ENCODE results near the gene MOSPD2. TPM values are rescaled to one million over a fixed set of nuclear protein-coding genes. Genes with fewer than 3 reads are reported as not detected.

The MOSPD2 gene
- total RNA-seq, 1 donor from 2014 or later: 8.4 TPM

DNA sequence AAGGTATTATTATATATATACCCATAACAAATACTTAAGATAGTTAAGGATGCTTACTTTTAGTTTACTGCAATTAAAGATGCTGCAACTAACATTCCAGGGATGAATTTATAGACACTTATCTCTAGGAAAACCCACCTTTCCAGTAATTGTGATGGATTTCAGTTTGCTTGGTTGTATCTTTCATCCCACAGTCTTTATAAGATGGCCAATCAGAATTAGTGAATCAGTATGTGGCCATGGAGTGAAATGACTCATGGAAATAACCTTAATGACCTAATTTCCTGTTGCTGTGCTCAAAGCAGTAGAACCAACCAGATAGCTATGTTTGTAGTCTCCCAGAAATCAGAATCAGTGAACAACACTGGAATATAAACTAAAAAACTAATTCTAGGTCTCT is 26.4 kb downstream of the MOSPD2 start:
- DNase-seq (ENCODE audit: low spot score, unreplicated experiment): no peak
- Mint-ChIP-seq H3K4me3 (ENCODE audit: low read depth) (no peak overlapping the region), H3K9me3 (ENCODE audit: low read depth) (peaks cover 26% of the 10 kb centered on the region), H3K27ac (no peak overlapping the region), H3K27me3 (no peaks in the 10 kb centered on the region), H3K4me1 (ENCODE audit: low read depth) (peaks cover 2% of the 10 kb centered on the region), H3K36me3 (ENCODE audit: insufficient read depth) (peaks cover 20% of the 10 kb centered on the region)
- TF ChIP-seq, protein P1, sequence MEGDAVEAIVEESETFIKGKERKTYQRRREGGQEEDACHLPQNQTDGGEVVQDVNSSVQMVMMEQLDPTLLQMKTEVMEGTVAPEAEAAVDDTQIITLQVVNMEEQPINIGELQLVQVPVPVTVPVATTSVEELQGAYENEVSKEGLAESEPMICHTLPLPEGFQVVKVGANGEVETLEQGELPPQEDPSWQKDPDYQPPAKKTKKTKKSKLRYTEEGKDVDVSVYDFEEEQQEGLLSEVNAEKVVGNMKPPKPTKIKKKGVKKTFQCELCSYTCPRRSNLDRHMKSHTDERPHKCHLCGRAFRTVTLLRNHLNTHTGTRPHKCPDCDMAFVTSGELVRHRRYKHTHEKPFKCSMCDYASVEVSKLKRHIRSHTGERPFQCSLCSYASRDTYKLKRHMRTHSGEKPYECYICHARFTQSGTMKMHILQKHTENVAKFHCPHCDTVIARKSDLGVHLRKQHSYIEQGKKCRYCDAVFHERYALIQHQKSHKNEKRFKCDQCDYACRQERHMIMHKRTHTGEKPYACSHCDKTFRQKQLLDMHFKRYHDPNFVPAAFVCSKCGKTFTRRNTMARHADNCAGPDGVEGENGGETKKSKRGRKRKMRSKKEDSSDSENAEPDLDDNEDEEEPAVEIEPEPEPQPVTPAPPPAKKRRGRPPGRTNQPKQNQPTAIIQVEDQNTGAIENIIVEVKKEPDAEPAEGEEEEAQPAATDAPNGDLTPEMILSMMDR (IDR thresholded peaks at IDR 0.05; ENCODE audit: unreplicated experiment): no peak

DNA sequence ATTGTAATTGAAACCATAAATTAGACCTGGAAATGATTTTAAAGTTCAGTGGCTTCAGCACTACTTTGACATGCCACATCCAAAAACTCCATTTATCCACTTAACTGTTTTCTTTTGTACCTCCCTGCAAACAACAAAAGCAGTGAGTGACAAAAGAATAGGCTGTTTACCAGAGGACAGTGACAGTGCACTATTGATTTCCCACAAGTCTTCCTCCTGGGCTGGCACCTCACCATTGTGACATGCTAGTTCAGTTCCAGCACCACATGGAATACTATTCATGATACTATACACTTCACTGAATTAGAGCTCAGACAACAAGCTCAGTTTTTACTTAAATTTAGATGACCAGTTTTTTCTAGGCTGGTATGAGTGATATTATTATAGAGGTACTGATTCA is 29.3 kb downstream of the MOSPD2 start:
- Mint-ChIP-seq H3K36me3 (ENCODE audit: insufficient read depth) (peaks cover 20% of the 10 kb centered on the region), H3K4me1 (ENCODE audit: low read depth) (no peaks in the 10 kb centered on the region), H3K27me3 (no peaks in the 10 kb centered on the region), H3K4me3 (ENCODE audit: low read depth) (no peak overlapping the region), H3K27ac (no peak overlapping the region), H3K9me3 (ENCODE audit: low read depth) (peaks cover 22% of the 10 kb centered on the region)
- no peak for DNase-seq (ENCODE audit: low spot score, unreplicated experiment)
- TF ChIP-seq, protein P1 (IDR thresholded peaks at IDR 0.05; ENCODE audit: unreplicated experiment): no peak

DNA sequence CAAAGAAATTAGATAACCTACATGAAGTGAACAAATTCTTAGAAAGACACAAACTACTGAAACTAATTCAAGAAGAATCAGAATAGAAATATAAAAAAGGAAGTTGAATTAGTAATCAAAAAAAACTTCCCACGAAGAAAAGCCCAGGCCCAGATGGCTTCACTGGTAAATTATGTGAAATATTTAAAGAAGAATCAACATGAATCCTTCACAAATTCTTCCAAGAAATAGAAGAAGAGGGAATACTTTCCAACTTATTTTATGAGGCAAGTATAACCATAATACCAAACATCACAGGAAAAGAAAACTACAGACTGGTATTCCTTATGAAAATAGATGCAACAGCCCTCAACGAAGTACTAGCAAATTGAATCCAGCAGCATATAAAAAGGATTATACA is 30.7 kb downstream of the MOSPD2 start:
- Mint-ChIP-seq H3K4me3 (ENCODE audit: low read depth) (no peak overlapping the region), H3K9me3 (ENCODE audit: low read depth) (peaks cover 22% of the 10 kb centered on the region), H3K36me3 (ENCODE audit: insufficient read depth) (peaks cover 21% of the 10 kb centered on the region), H3K27ac (no peak overlapping the region), H3K27me3 (no peaks in the 10 kb centered on the region), H3K4me1 (ENCODE audit: low read depth) (no peaks in the 10 kb centered on the region)
- DNase-seq (ENCODE audit: low spot score, unreplicated experiment): no peak
- TF ChIP-seq, protein P1 (IDR thresholded peaks at IDR 0.05; ENCODE audit: unreplicated experiment): no peak

DNA sequence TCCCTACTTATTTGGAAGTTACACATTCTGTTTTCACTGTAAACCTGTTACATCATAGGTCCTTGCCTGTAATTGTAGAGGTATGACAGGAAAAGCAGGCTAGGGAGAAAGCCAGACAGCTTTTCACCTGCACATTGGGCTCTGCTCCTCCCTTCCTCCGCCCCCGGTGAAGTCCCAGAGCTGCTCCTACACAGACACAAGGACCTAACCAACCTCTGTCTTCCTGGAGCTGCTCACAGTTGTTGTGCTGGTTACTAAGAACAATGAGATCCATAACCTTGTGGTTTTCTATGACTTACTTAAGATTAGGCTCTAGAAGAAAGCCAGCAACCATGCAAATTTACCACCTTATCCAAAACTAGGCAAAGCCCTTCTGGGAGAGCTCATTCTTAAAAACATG is 40.0 kb downstream of the MOSPD2 start:
- Mint-ChIP-seq H3K4me3 (ENCODE audit: low read depth) (no peak overlapping the region), H3K27ac (no peak overlapping the region), H3K4me1 (ENCODE audit: low read depth) (no peaks in the 10 kb centered on the region), H3K36me3 (ENCODE audit: insufficient read depth) (peaks cover 6% of the 10 kb centered on the region), H3K9me3 (ENCODE audit: low read depth) (peaks cover 8% of the 10 kb centered on the region), H3K27me3 (no peaks in the 10 kb centered on the region)
- TF ChIP-seq, protein P1 (IDR thresholded peaks at IDR 0.05; ENCODE audit: unreplicated experiment): no peak
- DNase-seq (ENCODE audit: low spot score, unreplicated experiment): no peak

DNA sequence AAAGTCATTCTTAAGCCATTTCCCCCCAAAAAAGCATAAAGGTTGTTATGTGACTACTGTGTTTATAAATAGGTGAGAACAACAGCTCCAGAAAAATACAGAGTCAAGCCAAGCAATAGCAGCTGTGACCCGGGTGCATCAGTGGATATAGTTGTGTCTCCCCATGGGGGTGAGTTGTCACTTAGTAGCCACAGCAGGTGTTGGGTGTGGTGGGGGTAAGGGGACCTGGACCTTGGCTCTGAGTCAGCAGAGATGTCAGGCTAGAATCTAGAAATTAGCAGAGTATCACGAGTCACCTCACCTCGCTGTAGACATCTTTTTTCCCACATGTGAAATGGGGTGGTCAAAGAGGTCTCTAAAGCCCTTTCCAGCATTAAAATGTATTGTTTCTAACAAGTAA is 42.4 kb downstream of the MOSPD2 start:
- DNase-seq (ENCODE audit: low spot score, unreplicated experiment): no peak
- no peak overlapping the region for H3K4me3 Mint-ChIP-seq (ENCODE audit: low read depth)
- H3K4me1 Mint-ChIP-seq (ENCODE audit: low read depth): no peaks in the 10 kb centered on the region
- no peaks in the 10 kb centered on the region for H3K27me3 Mint-ChIP-seq
- TF ChIP-seq, protein P1 (IDR thresholded peaks at IDR 0.05; ENCODE audit: unreplicated experiment): no peak
- H3K9me3 Mint-ChIP-seq (ENCODE audit: low read depth): peaks cover 4% of the 10 kb centered on the region
- H3K36me3 Mint-ChIP-seq (ENCODE audit: insufficient read depth): peaks cover 6% of the 10 kb centered on the region
- H3K27ac Mint-ChIP-seq: no peak overlapping the region
